Mesendoderm (in vitro differentiated cells): ENCODE results near the gene RPS6KB2.

Experiments used
- DNase-seq: peaks from one replicate; pipeline ENCODE4 v3.0.0; 2013
- H2AK5ac ChIP-seq: 2 replicates; pipeline ENCODE4 v1.6.1; 2013; ENCODE audit warnings: low read length, inconsistent platforms
- H2BK120ac ChIP-seq: 2 replicates; pipeline ENCODE4 v1.6.1; 2013; ENCODE audit warnings: low read depth, mild to moderate bottlenecking, low read length, moderate library complexity, mixed read lengths
- H2BK15ac ChIP-seq: replicated peaks from 2 replicates; pipeline ENCODE4 v1.6.1; 2013; ENCODE audit warnings: low read depth, mild to moderate bottlenecking, moderate library complexity
- H2BK5ac ChIP-seq: 2 replicates; pipeline ENCODE4 v1.6.1; 2013; ENCODE audit warnings: low read length, inconsistent platforms
- H3K18ac ChIP-seq: 2 replicates; pipeline ENCODE4 v1.6.1; 2013; ENCODE audit warnings: mild to moderate bottlenecking, low read length, mixed read lengths
- H3K23ac ChIP-seq: one replicate; pipeline ENCODE4 v1.6.1; 2013; ENCODE audit warnings: low read length
- H3K27ac ChIP-seq: 2 replicates; pipeline ENCODE4 v1.5.1; 2013; ENCODE audit warnings: low read depth, mild to moderate bottlenecking, inconsistent platforms, low read length, moderate library complexity
- H3K27me3 ChIP-seq: 2 replicates; pipeline ENCODE4 v1.6.1; 2013; ENCODE audit warnings: low read length, control low read depth, mild to moderate bottlenecking, inconsistent platforms; ENCODE audit not compliant: insufficient read depth, poor library complexity
- H3K36me3 ChIP-seq: 2 replicates; pipeline ENCODE4 v1.6.1; 2013; ENCODE audit warnings: low read length, inconsistent platforms; ENCODE audit not compliant: control insufficient read depth, insufficient read depth
- H3K4ac ChIP-seq: one replicate; pipeline ENCODE4 v1.6.1; 2013; ENCODE audit warnings: low read depth, mild to moderate bottlenecking, low read length, moderate library complexity
- H3K4me1 ChIP-seq: 2 replicates; pipeline ENCODE4 v1.6.1; 2013; ENCODE audit warnings: low read depth, low read length, inconsistent platforms; ENCODE audit not compliant: control insufficient read depth
- H3K4me2 ChIP-seq: 2 replicates; pipeline ENCODE4 v1.6.1; 2013; ENCODE audit warnings: low read length
- H3K4me3 ChIP-seq: 2 replicates; pipeline ENCODE4 v1.5.1; 2013; ENCODE audit warnings: mild to moderate bottlenecking, low read length
- H3K56ac ChIP-seq: one replicate; pipeline ENCODE4 v1.6.1; 2013; ENCODE audit warnings: low read length
- H3K79me1 ChIP-seq: 2 replicates; pipeline ENCODE4 v1.6.1; 2013; ENCODE audit warnings: low read length, inconsistent platforms
- H3K79me2 ChIP-seq: 2 replicates; pipeline ENCODE4 v1.6.1; 2013; ENCODE audit warnings: mild to moderate bottlenecking, low read length; ENCODE audit not compliant: control insufficient read depth, insufficient read depth
- H3K9ac ChIP-seq: 2 replicates; pipeline ENCODE4 v1.6.1; 2013; ENCODE audit warnings: low read length, inconsistent platforms
- H4K5ac ChIP-seq: one replicate; pipeline ENCODE4 v1.6.1; 2013; ENCODE audit warnings: low read length
- H4K8ac ChIP-seq: one replicate; pipeline ENCODE4 v1.6.1; 2013; ENCODE audit warnings: low read depth, mild to moderate bottlenecking, control low read depth, low read length, moderate library complexity
- WGBS: extraction: QIAGEN DNeasy Blood & Tissue Kit; methylation state at CpG from one replicate; pipeline ENCODE4 v1.1.7; 2013; ENCODE audit warnings: low lambda C conversion rate, missing lambda C conversion rate; ENCODE audit not compliant: insufficient coverage; ENCODE audit errors: extremely low coverage; 5-methylcytosine and 5-hydroxymethylcytosine counted together

Gene RPS6KB2

GRCh38 chr11:67420147-67420645, 8.1 kb upstream of the RPS6KB2 start:
- Histone ChIP-seq H3K27me3 (no peaks in the 10 kb centered on the region), H3K79me2 (no peaks in the 10 kb centered on the region), H3K23ac (no peak overlapping the region), H3K4me2 (peak overlapping the region; percentile 91), H4K8ac (no peak overlapping the region), H4K5ac (no peak overlapping the region), H3K4me3 (no peak overlapping the region), H3K56ac (peak overlapping the region; percentile 95), H3K4ac (no peak overlapping the region), H3K4me1 (no peaks in the 10 kb centered on the region), H3K18ac (peak overlapping the region; percentile 9), H3K27ac (no peak overlapping the region), H2BK120ac (no peak overlapping the region), H3K9ac (peak overlapping the region; percentile 92), H2BK15ac (no peak overlapping the region), H2AK5ac (no peak overlapping the region), H2BK5ac (no peak overlapping the region), H3K36me3 (no peaks in the 10 kb centered on the region), H3K79me1 (no peaks in the 10 kb centered on the region)
- no peak for DNase-seq
- WGBS, result no CpG with 5 or more reads among the region's 15 CpGs

- no peak overlapping the region for H2AK5ac ChIP-seq
- peak overlapping the region; percentile 95 for H3K56ac ChIP-seq
- peak; percentile 97 for DNase-seq
- no peak overlapping the region for H4K5ac ChIP-seq
- WGBS, result no CpG with 5 or more reads among the region's 97 CpGs
- H2BK5ac ChIP-seq, result no peak overlapping the region
- no peak overlapping the region for H4K8ac ChIP-seq
- no peak overlapping the region for H3K4ac ChIP-seq
- peak overlapping the region; percentile 9 for H3K18ac ChIP-seq
- H3K36me3 ChIP-seq, result no peaks in the 10 kb centered on the region
- H3K23ac ChIP-seq, result no peak overlapping the region
- H2BK15ac ChIP-seq, result no peak overlapping the region
- no peaks in the 10 kb centered on the region for H3K79me2 ChIP-seq
- H3K4me2 ChIP-seq, result peak overlapping the region; percentile 91
- no peaks in the 10 kb centered on the region for H3K4me1 ChIP-seq
- peak overlapping the region; percentile 38 for H3K4me3 ChIP-seq
- peak overlapping the region; percentile 92 for H3K9ac ChIP-seq
- no peaks in the 10 kb centered on the region for H3K27me3 ChIP-seq
- peak overlapping the region; percentile 51 for H3K27ac ChIP-seq
- H2BK120ac ChIP-seq, result no peak overlapping the region
- no peaks in the 10 kb centered on the region for H3K79me1 ChIP-seq
Observed at GRCh38 chr11:67420646-67421429, 7.5 kb upstream of the RPS6KB2 start.

- H2AK5ac ChIP-seq, result no peak overlapping the region
- H3K36me3 ChIP-seq, result no peaks in the 10 kb centered on the region
- no peaks in the 10 kb centered on the region for H3K27me3 ChIP-seq
- no peak overlapping the region for H3K18ac ChIP-seq
- no peak overlapping the region for H4K8ac ChIP-seq
- H3K56ac ChIP-seq, result peak overlapping the region; percentile 44
- WGBS, result no CpG with 5 or more reads among the region's 22 CpGs
- no peak overlapping the region for H2BK120ac ChIP-seq
- H3K79me2 ChIP-seq, result no peaks in the 10 kb centered on the region
- no peak overlapping the region for H4K5ac ChIP-seq
- H3K9ac ChIP-seq, result peak overlapping the region; percentile 15
- no peak overlapping the region for H2BK5ac ChIP-seq
- H3K4me1 ChIP-seq, result no peaks in the 10 kb centered on the region
- no peak overlapping the region for H2BK15ac ChIP-seq
- no peaks in the 10 kb centered on the region for H3K79me1 ChIP-seq
- no peak overlapping the region for H3K4ac ChIP-seq
- peak overlapping the region; percentile 33 for H3K4me2 ChIP-seq
- H3K4me3 ChIP-seq, result no peak overlapping the region
- H3K27ac ChIP-seq, result no peak overlapping the region
- H3K23ac ChIP-seq, result no peak overlapping the region
- no peak for DNase-seq
Observed at GRCh38 chr11:67421430-67422031, 6.8 kb upstream of the RPS6KB2 start.

- Histone ChIP-seq H3K9ac (no peak overlapping the region), H3K4me1 (no peaks in the 10 kb centered on the region), H2BK15ac (no peak overlapping the region), H2BK120ac (no peak overlapping the region), H3K27ac (no peak overlapping the region), H3K79me1 (no peaks in the 10 kb centered on the region), H2AK5ac (no peak overlapping the region), H3K56ac (no peak overlapping the region), H3K18ac (no peak overlapping the region), H3K79me2 (no peaks in the 10 kb centered on the region), H3K23ac (no peak overlapping the region), H2BK5ac (no peak overlapping the region), H3K36me3 (no peaks in the 10 kb centered on the region), H4K8ac (no peak overlapping the region), H3K27me3 (no peaks in the 10 kb centered on the region), H3K4me3 (no peak overlapping the region), H4K5ac (no peak overlapping the region), H3K4me2 (no peak overlapping the region), H3K4ac (no peak overlapping the region)
- DNase-seq, result peak; percentile 71
- no CpG with 5 or more reads among the region's 6 CpGs for WGBS
Observed at GRCh38 chr11:67422891-67423290, 5.4 kb upstream of the RPS6KB2 start.

- no CpG with 5 or more reads among the region's 13 CpGs for WGBS
- H4K5ac ChIP-seq, result no peak overlapping the region
- H3K18ac ChIP-seq, result no peak overlapping the region
- no peak for DNase-seq
- H2BK120ac ChIP-seq, result no peak overlapping the region
- no peak overlapping the region for H2BK5ac ChIP-seq
- no peak overlapping the region for H4K8ac ChIP-seq
- no peak overlapping the region for H3K27ac ChIP-seq
- H3K9ac ChIP-seq, result no peak overlapping the region
- no peak overlapping the region for H3K4me3 ChIP-seq
- no peak overlapping the region for H3K23ac ChIP-seq
- H2AK5ac ChIP-seq, result no peak overlapping the region
- no peaks in the 10 kb centered on the region for H3K36me3 ChIP-seq
- no peak overlapping the region for H3K4me2 ChIP-seq
- no peaks in the 10 kb centered on the region for H3K27me3 ChIP-seq
- H3K56ac ChIP-seq, result no peak overlapping the region
- H3K79me2 ChIP-seq, result no peaks in the 10 kb centered on the region
- H3K79me1 ChIP-seq, result no peaks in the 10 kb centered on the region
- no peak overlapping the region for H2BK15ac ChIP-seq
- no peak overlapping the region for H3K4ac ChIP-seq
- H3K4me1 ChIP-seq, result no peaks in the 10 kb centered on the region
Observed at GRCh38 chr11:67423466-67423865, 4.8 kb upstream of the RPS6KB2 start.
